MM.1S (cell line): ENCODE measurements around the gene FOXL3.

Experiments
- EZH2 ChIP-seq: fragments of 300-600 bp; sonication (generic); optimal IDR thresholded peaks from 2 replicates; pipeline ENCODE3; 2017; ENCODE audit warnings: low read depth, mild to moderate bottlenecking, antibody characterized with exemption, low read length, mixed read lengths
- EZH2phosphoT487 ChIP-seq: fragments of 300-600 bp; sonication (generic); IDR thresholded peaks from 2 replicates; pipeline ENCODE4 v1.6.1; 2018; ENCODE audit warnings: antibody characterized with exemption, low read length
- TF ChIP-seq, protein P1 (sequence below): fragments of 300-600 bp; sonication (generic); IDR thresholded peaks from 2 replicates; pipeline ENCODE4 v1.5.1; 2016; ENCODE audit warnings: antibody characterized with exemption, low read length, mixed read lengths

DNA sequence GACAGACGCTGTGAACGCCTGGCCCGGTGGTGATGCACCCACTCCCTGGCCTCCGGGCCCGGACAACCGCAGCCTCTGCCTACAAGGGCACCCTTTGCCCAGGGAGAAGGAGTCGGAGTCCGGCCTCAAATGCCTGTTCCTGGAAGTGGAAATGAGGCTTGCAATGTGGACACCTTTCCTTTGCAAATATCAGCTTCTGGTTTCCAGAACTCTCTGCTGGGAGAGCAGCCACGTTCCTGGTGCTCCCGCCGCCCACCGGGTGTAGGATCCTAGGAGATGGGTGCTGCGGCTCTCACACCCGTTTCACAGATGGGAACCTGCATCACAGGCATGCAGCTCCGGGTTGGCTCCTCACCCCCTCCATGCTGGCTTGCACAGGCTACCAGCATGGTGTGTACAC lies 2.9 kb downstream of the FOXL3 start:
- TF ChIP-seq EZH2 (no peak), EZH2phosphoT487 (no peak)
- TF ChIP-seq, protein P1, sequence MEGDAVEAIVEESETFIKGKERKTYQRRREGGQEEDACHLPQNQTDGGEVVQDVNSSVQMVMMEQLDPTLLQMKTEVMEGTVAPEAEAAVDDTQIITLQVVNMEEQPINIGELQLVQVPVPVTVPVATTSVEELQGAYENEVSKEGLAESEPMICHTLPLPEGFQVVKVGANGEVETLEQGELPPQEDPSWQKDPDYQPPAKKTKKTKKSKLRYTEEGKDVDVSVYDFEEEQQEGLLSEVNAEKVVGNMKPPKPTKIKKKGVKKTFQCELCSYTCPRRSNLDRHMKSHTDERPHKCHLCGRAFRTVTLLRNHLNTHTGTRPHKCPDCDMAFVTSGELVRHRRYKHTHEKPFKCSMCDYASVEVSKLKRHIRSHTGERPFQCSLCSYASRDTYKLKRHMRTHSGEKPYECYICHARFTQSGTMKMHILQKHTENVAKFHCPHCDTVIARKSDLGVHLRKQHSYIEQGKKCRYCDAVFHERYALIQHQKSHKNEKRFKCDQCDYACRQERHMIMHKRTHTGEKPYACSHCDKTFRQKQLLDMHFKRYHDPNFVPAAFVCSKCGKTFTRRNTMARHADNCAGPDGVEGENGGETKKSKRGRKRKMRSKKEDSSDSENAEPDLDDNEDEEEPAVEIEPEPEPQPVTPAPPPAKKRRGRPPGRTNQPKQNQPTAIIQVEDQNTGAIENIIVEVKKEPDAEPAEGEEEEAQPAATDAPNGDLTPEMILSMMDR, result no peak
